K562 (cell line): ENCODE measurements around the gene PHLDB2. TPM values are rescaled to one million over a fixed set of nuclear protein-coding genes. Genes with fewer than 3 reads are reported as not detected.

ENCODE experiments used
- ATAC-seq: fragments of 200-7000 bp; cut with Tn5 transposase; 3 replicates; pipeline ENCODE4 v1.9.1; 2020; ENCODE audit warnings: moderate library complexity
- BruUV-seq: library from RNA; stranded (reverse); fragments of 400-500 nt; replicated peaks from 2 replicates; lab custom pipeline; 2021; lab: Mats Ljungman, UMichigan
- CTCF ChIA-PET: fragments of 300-600 bp; formaldehyde crosslinking; extraction: SDS; loops from one replicate; lab custom pipeline; 2021; ENCODE audit warnings: low intra/inter-chr PET ratio; lab: Yijun Ruan, JAX
- POLR2A ChIA-PET: fragments of 300-600, 350-650 bp; sonication (Branson Sonifier 250); formaldehyde crosslinking; extraction: SDS; loops from one replicate; lab custom pipeline; 2021; ENCODE audit warnings: antibody characterized with exemption, inconsistent platforms; lab: Yijun Ruan, JAX
- DNase-seq, 4 experiments: peaks; one replicate each; pipeline versions ENCODE4 v3.0.0 to v3.0.0-alpha.2; 2011 to 2018; ENCODE audit warnings: low spot score in 3 of 4, mixed read lengths in 3 of 4; ENCODE audit errors: extremely low read depth in 1 of 4
- FAIRE-seq: peaks from 2 replicates; lab custom pipeline; 2011; peaks lifted over from hg19 to GRCh38; lab: Jason Lieb, UNC
- H2AFZ ChIP-seq: 2 replicates; pipeline ENCODE4 v1.6.0; 2011; ENCODE audit warnings: low read depth, low read length, control low read depth, inconsistent platforms
- H3K27ac ChIP-seq: fragments of 200-600 bp; 3 replicates; pipeline ENCODE4 v1.8.0; 2011; ENCODE audit warnings: low read depth, mild to moderate bottlenecking, control low read depth, inconsistent platforms, low read length, moderate library complexity, mixed read lengths; ENCODE audit errors: extremely low read depth
- H3K27me3 ChIP-seq, 2 experiments: fragments of 300-600 bp in 1 of 2; 2 replicates in 1 of 2; 3 replicates in 1 of 2; pipeline versions ENCODE4 v1.6.0 to v1.8.0; 2011; ENCODE audit warnings: inconsistent platforms in 2 of 2, low read length in 2 of 2, mild to moderate bottlenecking in 1 of 2, mixed read lengths in 1 of 2, moderate library complexity in 1 of 2; ENCODE audit not compliant: control insufficient read depth in 2 of 2, insufficient read depth in 2 of 2
- H3K36me3 ChIP-seq: fragments of 300-600 bp; 3 replicates; pipeline ENCODE4 v1.8.0; 2011; ENCODE audit warnings: mild to moderate bottlenecking, low read length, inconsistent platforms; ENCODE audit not compliant: control insufficient read depth, insufficient read depth
- H3K4me1 ChIP-seq, 2 experiments: fragments of 200-600 bp in 1 of 2; replicated peaks in 1 of 2; 2 replicates in 1 of 2; 3 replicates in 1 of 2; pipeline versions ENCODE4 v1.5.1 to v1.8.0; 2011; ENCODE audit warnings: inconsistent platforms in 2 of 2, low read length in 2 of 2, mild to moderate bottlenecking in 1 of 2, mixed read lengths in 1 of 2, moderate library complexity in 1 of 2; ENCODE audit not compliant: control insufficient read depth in 2 of 2, insufficient read depth in 2 of 2
- H3K4me2 ChIP-seq: 2 replicates; pipeline ENCODE4 v1.6.1; 2011; ENCODE audit warnings: low read length, control low read depth, inconsistent platforms, mixed read lengths; ENCODE audit not compliant: insufficient read depth
- H3K4me3 ChIP-seq: fragments of 200-600 bp; sonication (generic), shearing (Covaris generic); 2 replicates; pipeline ENCODE4 v1.5.1; 2016; ENCODE audit warnings: control low read depth, inconsistent platforms
- H3K79me2 ChIP-seq: fragments of 200-600 bp; 3 replicates; pipeline ENCODE4 v1.8.0; 2011; ENCODE audit warnings: low read length, inconsistent platforms; ENCODE audit not compliant: control insufficient read depth, insufficient read depth
- H3K9ac ChIP-seq, 2 experiments: 2 replicates each; pipeline versions ENCODE4 v1.6.0 to v1.6.1; 2011; ENCODE audit warnings: low read depth in 2 of 2, low read length in 2 of 2, control low read depth in 1 of 2, inconsistent platforms in 1 of 2, mild to moderate bottlenecking in 1 of 2, mixed read lengths in 1 of 2; ENCODE audit not compliant: insufficient read depth in 1 of 2
- H3K9me1 ChIP-seq: one replicate; pipeline ENCODE4 v1.6.0; 2011; ENCODE audit warnings: inconsistent platforms, mild to moderate bottlenecking, low read length, moderate library complexity; ENCODE audit not compliant: control insufficient read depth, insufficient read depth
- H3K9me3 ChIP-seq: replicated peaks from 2 replicates; pipeline ENCODE4 v1.5.1; 2011; ENCODE audit warnings: low read depth, low read length, inconsistent platforms; ENCODE audit not compliant: control insufficient read depth, insufficient read depth
- H4K20me1 ChIP-seq: replicated peaks from 2 replicates; pipeline ENCODE4 v1.6.1; 2011; ENCODE audit warnings: low read length, inconsistent platforms, mixed read lengths; ENCODE audit not compliant: control insufficient read depth, insufficient read depth
- ASH1L ChIP-seq: fragments of 450-650 bp; IDR thresholded peaks from 2 replicates; pipeline ENCODE4 v1.6.1; 2018; ENCODE audit warnings: borderline replicate concordance, mild to moderate bottlenecking, low read depth; ENCODE audit not compliant: partially characterized antibody
- CUX1 ChIP-seq: fragments of 200-800 bp; sonication (Bioruptor generic); IDR thresholded peaks from 2 replicates; pipeline ENCODE4 v1.6.1; 2016; ENCODE audit warnings: missing genetic modification characterization, missing compliant biosample characterization
- ETS2 ChIP-seq: IDR thresholded peaks from 2 replicates; pipeline ENCODE4 v1.6.1; 2016; ENCODE audit warnings: borderline replicate concordance, missing genetic modification characterization, mild to moderate bottlenecking, moderate library complexity, missing compliant biosample characterization; ENCODE audit not compliant: poor library complexity, severe bottlenecking
- KDM2B ChIP-seq: fragments of 250-450 bp; sonication (Bioruptor Pico); IDR thresholded peaks from 2 replicates; pipeline ENCODE4 v1.8.0; 2021; ENCODE audit warnings: mild to moderate bottlenecking, moderate library complexity
- NR3C1 ChIP-seq: sonication (generic); formaldehyde crosslinking; IDR thresholded peaks from 2 replicates; pipeline ENCODE4 v1.8.1; 2022; ENCODE audit warnings: missing genetic modification reagents
- PTTG1 ChIP-seq: fragments of 450-650 bp; IDR thresholded peaks from 2 replicates; pipeline ENCODE4 v1.6.1; 2016; ENCODE audit warnings: low read depth, mild to moderate bottlenecking, missing genetic modification characterization, missing compliant biosample characterization
- SNIP1 ChIP-seq: fragments of 450-650 bp; IDR thresholded peaks from 2 replicates; pipeline ENCODE4 v1.7.1; 2017; ENCODE audit warnings: low read depth, mild to moderate bottlenecking
- TFAP4 ChIP-seq: sonication (generic); formaldehyde crosslinking; IDR thresholded peaks from 2 replicates; pipeline ENCODE4 v1.8.0; 2022; ENCODE audit warnings: missing genetic modification reagents, mild to moderate bottlenecking, moderate library complexity, borderline replicate concordance
- WGBS: fragments of 100-300 bp; shearing (Covaris generic); methylation state at CpG from one replicate; pipeline ENCODE4 v1.1.6; 2016; ENCODE audit warnings: low coverage, mixed read lengths; ENCODE audit not compliant: insufficient coverage; ENCODE audit errors: missing lambda C conversion rate; 5-methylcytosine and 5-hydroxymethylcytosine counted together
- in situ Hi-C: fragments of 300-500 bp; cut with MboI; formaldehyde crosslinking; loops from 4 replicates; pipeline ENCODE4 v1.15.0; 2018; ENCODE audit warnings: inconsistent platforms, mixed read lengths
- intact Hi-C: fragments of 100-400 bp; cut with micrococcal nuclease; formaldehyde crosslinking; loops from 2 replicates; pipeline ENCODE4 v1.14.2; 2022
- polyA plus RNA-seq, 8 experiments: library from polyadenylated mRNA; depleted of rRNA in 4 of 8; stranded (reverse) in 5 of 8; unstranded in 3 of 8; fragments of >200 nt; fragmentation: Nextera tagmentation in 2 of 8; fragmentation: Illumina TruSeq in 1 of 8; extraction: Ambion mirVana in 2 of 8; extraction: Trizol in 1 of 8; gene quantifications; 2 replicates each; pipeline versions ENCODE4 v1.2.1 to v1.2.3, GENCODE V29; 2011 to 2014; ENCODE audit warnings: inconsistent platforms in 1 of 8, missing spikeins in 1 of 8
- total RNA-seq, 7 experiments: library from RNA; depleted of rRNA in 6 of 7; stranded (reverse); fragments of >200 nt in 6 of 7; fragmentation: Illumina TruSeq in 2 of 7; extraction: Trizol in 2 of 7; gene quantifications; 2 replicates each; pipeline versions ENCODE4 v1.2.1 to v1.2.3, GENCODE V29; 2011 to 2021; ENCODE audit warnings: low replicate concordance in 1 of 7
- TF ChIP-seq, protein P1 (sequence below): fragments of 250-450 bp; sonication (Bioruptor Pico); IDR thresholded peaks from 2 replicates; pipeline ENCODE4 v1.6.1; 2021; ENCODE audit warnings: mild to moderate bottlenecking

PHLDB2 gene
- total and polyA plus RNA-seq, 9 of the 15 experiments (the other 6 are each of a cell fraction or from before 2014, with no cell fraction given): 0.04 TPM; not detected in 8

DNA sequence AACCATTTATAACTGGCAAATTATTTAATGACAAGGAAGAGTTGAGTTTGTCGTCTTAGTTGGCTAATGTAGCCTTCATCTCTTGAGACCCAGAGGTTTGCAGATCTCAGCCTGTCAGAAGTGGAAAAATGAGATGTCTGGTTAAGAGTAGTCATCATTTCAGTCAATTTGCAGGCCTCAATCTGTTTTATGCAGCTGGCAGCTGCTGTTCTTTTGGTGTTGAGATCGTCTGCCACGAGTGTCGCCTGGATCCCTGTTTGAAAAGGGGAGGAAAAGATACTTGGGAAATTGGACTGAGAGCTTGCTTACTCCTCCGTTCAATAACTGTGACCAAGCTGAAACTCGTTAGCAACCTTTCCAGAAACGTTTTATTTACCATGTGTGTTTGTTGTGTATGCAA is 2.3 kb downstream of the PHLDB2 start:
- no peaks in the 10 kb centered on the region for H3K79me2 ChIP-seq
- no peaks in the 10 kb centered on the region for H4K20me1 ChIP-seq
- POLR2A ChIA-PET: no interaction called here
- in situ Hi-C loops: no loop called here
- no peak overlapping the region for H3K27ac ChIP-seq
- no peak overlapping the region for H3K4me2 ChIP-seq
- peaks cover 0 to 7% of the 10 kb centered on the region in 2 experiments; a peak in 1 of 5 replicates for H3K4me1 ChIP-seq
- DNase-seq: no peak
- no peaks in the 10 kb centered on the region for H3K36me3 ChIP-seq
- FAIRE-seq: no peak
- no peak overlapping the region for H3K9ac ChIP-seq
- H3K4me3 ChIP-seq: no peak overlapping the region
- BruUV-seq: no TSS peak
- WGBS: 0% methylated on average over 7 of the region's 7 CpGs
- no peak for ATAC-seq
- no peaks in the 10 kb centered on the region for H3K9me3 ChIP-seq
- peaks cover 0 to 9% of the 10 kb centered on the region in 2 experiments; a peak in 3 of 5 replicates for H3K27me3 ChIP-seq
- no peaks in the 10 kb centered on the region for H3K9me1 ChIP-seq
- no peak overlapping the region for H2AFZ ChIP-seq
- TF ChIP-seq KDM2B (CRISPR knock-in tag) (no peak), TFAP4 (CRISPR knock-in tag) (no peak), ETS2 (tag) (no peak), ASH1L (no peak)
- TF ChIP-seq, all 486 proteins: peak for 0
- intact Hi-C loops: no loop called here
- CTCF ChIA-PET: no interaction called here

DNA sequence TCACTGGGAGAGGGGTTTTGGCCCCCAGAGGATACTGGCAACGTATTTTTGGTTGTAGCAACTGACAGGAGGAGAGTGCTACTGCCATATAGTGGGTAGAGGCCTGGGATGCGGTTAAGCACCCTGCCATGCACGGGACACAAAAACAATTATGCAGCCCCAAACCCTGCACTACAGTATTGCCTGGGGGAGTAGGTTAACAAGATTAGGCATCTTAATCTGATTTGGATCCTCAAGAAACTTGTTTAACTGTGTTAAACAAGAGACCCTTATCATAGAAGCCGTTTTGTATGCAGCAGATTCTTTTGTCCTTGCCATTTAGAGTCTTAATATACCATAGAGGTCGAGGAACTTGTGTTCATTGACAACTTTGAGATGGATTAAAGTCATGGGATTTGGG is 3.4 kb downstream of the PHLDB2 start:
- H3K27me3 ChIP-seq: peaks cover 0 to 9% of the 10 kb centered on the region in 2 experiments; a peak in 3 of 5 replicates
- intact Hi-C loops: no loop called here
- H3K27ac ChIP-seq: no peak overlapping the region
- no peak overlapping the region for H2AFZ ChIP-seq
- no peaks in the 10 kb centered on the region for H4K20me1 ChIP-seq
- ATAC-seq: no peak
- no peak overlapping the region for H3K4me2 ChIP-seq
- H3K9me1 ChIP-seq: no peaks in the 10 kb centered on the region
- H3K4me3 ChIP-seq: no peak overlapping the region
- ChIA-PET CTCF (no interaction called here), POLR2A (no interaction called here)
- 0% methylated on average over 5 of the region's 5 CpGs for WGBS
- no peak for FAIRE-seq
- in situ Hi-C loops: no loop called here
- H3K79me2 ChIP-seq: no peaks in the 10 kb centered on the region
- no peaks in the 10 kb centered on the region for H3K9me3 ChIP-seq
- no TSS peak for BruUV-seq
- no peaks in the 10 kb centered on the region for H3K36me3 ChIP-seq
- peaks cover 0 to 7% of the 10 kb centered on the region in 2 experiments; a peak in 1 of 5 replicates for H3K4me1 ChIP-seq
- no peak overlapping the region for H3K9ac ChIP-seq
- no peak for DNase-seq
- no peak for TF ChIP-seq PTTG1 (tag)
- TF ChIP-seq CUX1: no peak
- TF ChIP-seq, protein P1, sequence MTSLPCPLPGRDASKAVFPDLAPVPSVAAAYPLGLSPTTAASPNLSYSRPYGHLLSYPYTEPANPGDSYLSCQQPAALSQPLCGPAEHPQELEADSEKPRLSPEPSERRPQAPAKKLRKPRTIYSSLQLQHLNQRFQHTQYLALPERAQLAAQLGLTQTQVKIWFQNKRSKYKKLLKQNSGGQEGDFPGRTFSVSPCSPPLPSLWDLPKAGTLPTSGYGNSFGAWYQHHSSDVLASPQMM (CRISPR knock-in tag): no peak
- no peak for TF ChIP-seq SNIP1
- no peak for TF ChIP-seq NR3C1
